Measurements from ENCODE around the gene TMEM39B.

DNA sequence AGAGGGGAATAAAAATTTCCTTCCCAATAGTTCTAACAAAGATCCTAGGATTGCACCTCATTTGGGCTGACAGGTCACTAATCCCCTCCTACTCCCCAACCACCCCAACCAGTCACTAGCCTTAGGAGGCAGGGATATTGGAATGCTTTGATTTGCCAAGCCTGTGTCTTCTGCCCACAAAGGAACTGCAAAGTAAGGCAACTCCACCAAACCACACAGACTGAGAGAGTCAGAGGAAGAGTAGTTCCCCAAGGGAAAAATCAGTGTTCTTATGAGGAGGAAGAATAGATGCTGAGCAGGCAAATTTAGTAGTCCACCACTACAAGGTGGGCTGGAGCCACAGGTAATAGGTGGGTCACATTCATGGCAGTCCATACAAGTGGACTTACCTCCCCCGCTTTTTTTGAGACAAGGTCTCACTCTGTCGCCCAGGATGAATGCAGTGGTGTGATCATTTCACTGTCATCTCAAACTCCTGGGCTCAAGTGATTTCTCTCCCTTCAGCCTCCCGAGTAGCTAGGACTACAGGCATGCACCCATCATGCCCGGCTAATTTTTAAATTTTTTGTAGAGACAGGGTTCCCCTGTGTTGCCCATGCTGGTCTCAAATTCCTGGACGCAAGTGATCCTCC lies 3.7 kb upstream of the TMEM39B start:
- TF ChIP-seq CTCF (conservative IDR thresholded peaks at IDR 0.05; ENCODE audit: low read depth in 2 of 2), result no peak
- TF ChIP-seq ETS1 (IDR thresholded peaks at IDR 0.05), result no peak
- no peak for TF ChIP-seq POLR2AphosphoS5 (IDR thresholded peaks at IDR 0.05; ENCODE audit: low read depth)
- TF ChIP-seq EZH2 (IDR thresholded peaks at IDR 0.05; ENCODE audit: low read depth, unreplicated experiment), result no peak
- TF ChIP-seq REST (IDR thresholded peaks at IDR 0.05; ENCODE audit: unreplicated experiment), result no peak
- no peak for TF ChIP-seq EZH2phosphoT487 (IDR thresholded peaks at IDR 0.05; ENCODE audit: unreplicated experiment)
- TF ChIP-seq JUNB (IDR thresholded peaks at IDR 0.05; ENCODE audit: unreplicated experiment), result no peak
- TF ChIP-seq STAT1 (IDR thresholded peaks at IDR 0.05; ENCODE audit: unreplicated experiment), result no peak

Measured in GM23338 (cell line).